HG03342 (cell line): ENCODE results near the gene MESD.

ENCODE experiments used
- ATAC-seq: cut with Tn5 transposase; IDR thresholded peaks from one replicate; pipeline ENCODE4 v1.9.1; 2021; ENCODE audit warnings: mild to moderate bottlenecking, moderate library complexity; ENCODE audit not compliant: unreplicated experiment

Gene MESD

GRCh38 chr15:80942266-80942665, 47.4 kb downstream of the MESD start:
- ATAC-seq, result no peak

GRCh38 chr15:80940851-80941250, 48.8 kb downstream of the MESD start:
- no peak for ATAC-seq

- no peak for ATAC-seq
Observed at GRCh38 chr15:80940331-80940730, 49.3 kb downstream of the MESD start.

- no peak for ATAC-seq
Observed at GRCh38 chr15:80939216-80939615, 50.4 kb downstream of the MESD start.

GRCh38 chr15:80937718-80938117, 51.9 kb downstream of the MESD start:
- no peak for ATAC-seq

- no peak for ATAC-seq
Observed at GRCh38 chr15:80936288-80937078, 53.1 kb downstream of the MESD start.

- ATAC-seq, result no peak
Observed at GRCh38 chr15:80934761-80935221, 54.8 kb downstream of the MESD start.

GRCh38 chr15:80932989-80933388, 56.6 kb downstream of the MESD start:
- ATAC-seq, result no peak

GRCh38 chr15:80932513-80932815, 57.2 kb downstream of the MESD start:
- ATAC-seq, result no peak

GRCh38 chr15:80931721-80932512, 57.7 kb downstream of the MESD start:
- ATAC-seq, result no peak

GRCh38 chr15:80931191-80931590, 58.4 kb downstream of the MESD start:
- ATAC-seq, result no peak

- no peak for ATAC-seq
Observed at GRCh38 chr15:80929689-80930088, 59.9 kb downstream of the MESD start.

GRCh38 chr15:80929225-80929624, 60.4 kb downstream of the MESD start:
- ATAC-seq, result no peak

- ATAC-seq, result no peak
Observed at GRCh38 chr15:80926126-80926525, 63.5 kb downstream of the MESD start.

GRCh38 chr15:80925597-80926059, 64.0 kb downstream of the MESD start:
- no peak for ATAC-seq

- ATAC-seq, result no peak
Observed at GRCh38 chr15:80924278-80924677, 65.3 kb downstream of the MESD start.

GRCh38 chr15:80923668-80924067, 66.0 kb downstream of the MESD start:
- ATAC-seq, result no peak

- no peak for ATAC-seq
Observed at GRCh38 chr15:80921736-80922410, 67.7 kb downstream of the MESD start.

- no peak for ATAC-seq
Observed at GRCh38 chr15:80920271-80920699, 69.3 kb downstream of the MESD start.

- no peak for ATAC-seq
Observed at GRCh38 chr15:80918196-80918783, 71.3 kb downstream of the MESD start.

GRCh38 chr15:80916056-80916455, 73.6 kb downstream of the MESD start:
- ATAC-seq, result no peak
